Urothelium cell line (cell line): ENCODE measurements around the gene RHOH.

Experiments used
- DNase-seq: peaks from one replicate; pipeline ENCODE4 v3.0.0; 2011; ENCODE audit warnings: low spot score, mixed read lengths
- FAIRE-seq: peaks from 2 replicates; lab custom pipeline; 2011; peaks lifted over from hg19 to GRCh38; lab: Jason Lieb, UNC

The RHOH gene

GRCh38 chr4:40204507-40205258 is 7.9 kb downstream of the RHOH start:
- no peak for DNase-seq
- FAIRE-seq = no peak

DNA sequence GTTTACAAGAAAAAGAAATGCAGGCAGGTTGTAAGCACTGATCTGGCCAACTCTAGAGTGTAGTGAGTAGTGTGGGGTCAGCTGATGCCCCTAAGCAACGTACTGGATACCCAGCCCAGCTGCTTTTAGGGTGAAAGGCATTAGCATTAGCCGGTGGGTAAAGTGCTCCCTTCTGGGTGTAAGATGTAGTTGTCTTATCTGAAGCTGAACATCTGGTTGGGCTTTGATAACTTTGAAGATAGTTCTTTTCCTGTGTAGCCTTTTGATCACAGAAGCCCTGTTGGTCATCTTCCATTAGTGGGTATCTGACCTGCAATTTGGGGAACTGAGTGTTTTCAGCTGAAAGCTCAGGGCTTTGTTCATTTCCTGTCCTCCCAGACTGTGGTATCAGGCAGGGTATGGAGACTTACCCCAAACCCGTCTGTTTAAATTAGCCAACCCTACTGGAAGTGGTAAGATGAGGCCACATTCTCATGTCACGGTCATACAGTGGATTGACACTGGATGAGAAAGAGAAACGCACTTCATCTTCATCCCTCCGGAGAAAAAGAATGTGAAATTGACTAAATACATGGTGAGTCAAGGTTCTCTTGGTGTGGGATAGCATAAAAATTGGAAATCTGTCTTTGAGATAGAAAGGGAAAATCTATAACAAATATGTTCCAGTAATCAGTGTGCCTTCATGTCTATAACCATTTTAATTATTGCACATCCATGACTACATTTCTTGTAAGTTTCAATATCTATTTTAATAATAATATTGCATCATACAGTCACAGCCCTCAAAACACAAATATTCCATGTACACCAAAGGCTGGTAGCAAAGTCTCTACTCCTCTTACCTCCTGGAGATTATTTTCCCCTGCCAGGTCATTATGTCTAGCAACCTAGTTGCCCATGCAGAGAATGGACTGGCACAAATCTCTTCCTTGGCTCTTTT is 8.7 kb downstream of the RHOH start:
- FAIRE-seq = no peak
- no peak for DNase-seq

DNA sequence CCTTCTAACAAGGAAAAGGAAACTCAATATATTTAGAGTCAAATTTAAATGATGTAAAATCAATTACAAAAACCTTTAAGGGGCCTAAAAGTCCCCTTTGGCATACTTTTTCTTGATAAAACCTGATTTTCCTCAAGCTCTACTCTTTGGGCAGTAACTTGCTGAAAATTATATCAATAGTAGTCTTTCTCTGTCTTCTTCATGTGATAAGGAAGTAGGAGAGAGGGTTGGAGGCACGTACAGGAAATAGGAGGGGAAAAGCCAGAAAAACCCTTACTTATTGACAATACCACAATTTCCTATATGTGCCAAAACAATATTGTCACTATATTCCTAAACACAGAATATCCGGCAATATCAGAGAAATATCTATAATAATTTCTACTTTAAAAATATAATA is 9.6 kb downstream of the RHOH start:
- DNase-seq (no peak), FAIRE-seq (no peak)

GRCh38 chr4:40209401-40209800 is 12.6 kb downstream of the RHOH start:
- no peak for DNase-seq
- no peak for FAIRE-seq

DNA sequence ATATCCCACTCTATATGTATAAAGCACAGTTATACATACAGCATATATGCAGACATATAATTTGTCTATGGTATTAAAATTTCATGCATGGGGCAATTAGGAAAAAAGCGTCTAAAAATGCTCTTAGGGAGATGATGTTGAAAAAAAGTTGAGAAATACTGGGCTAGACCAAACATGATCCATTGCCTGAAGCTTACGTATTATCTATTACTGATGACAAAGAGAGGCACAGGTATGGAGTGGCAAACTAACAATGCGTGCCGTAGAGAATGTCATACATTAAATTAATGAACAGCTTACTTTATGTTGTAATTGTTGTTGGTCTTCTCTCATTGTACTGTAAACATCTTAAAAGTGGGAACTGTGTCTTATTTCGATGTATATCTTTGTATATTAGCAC is 13.9 kb downstream of the RHOH start:
- FAIRE-seq (no peak), DNase-seq (no peak)

GRCh38 chr4:40211224-40212185 is 14.7 kb downstream of the RHOH start:
- DNase-seq = no peak
- no peak for FAIRE-seq

- DNase-seq = no peak
- FAIRE-seq = peak; percentile 27
These were observed 16.1 kb downstream of the RHOH start for GRCh38 chr4:40212674-40213527.

GRCh38 chr4:40214038-40214437 is 17.2 kb downstream of the RHOH start:
- FAIRE-seq (no peak), DNase-seq (no peak)

DNA sequence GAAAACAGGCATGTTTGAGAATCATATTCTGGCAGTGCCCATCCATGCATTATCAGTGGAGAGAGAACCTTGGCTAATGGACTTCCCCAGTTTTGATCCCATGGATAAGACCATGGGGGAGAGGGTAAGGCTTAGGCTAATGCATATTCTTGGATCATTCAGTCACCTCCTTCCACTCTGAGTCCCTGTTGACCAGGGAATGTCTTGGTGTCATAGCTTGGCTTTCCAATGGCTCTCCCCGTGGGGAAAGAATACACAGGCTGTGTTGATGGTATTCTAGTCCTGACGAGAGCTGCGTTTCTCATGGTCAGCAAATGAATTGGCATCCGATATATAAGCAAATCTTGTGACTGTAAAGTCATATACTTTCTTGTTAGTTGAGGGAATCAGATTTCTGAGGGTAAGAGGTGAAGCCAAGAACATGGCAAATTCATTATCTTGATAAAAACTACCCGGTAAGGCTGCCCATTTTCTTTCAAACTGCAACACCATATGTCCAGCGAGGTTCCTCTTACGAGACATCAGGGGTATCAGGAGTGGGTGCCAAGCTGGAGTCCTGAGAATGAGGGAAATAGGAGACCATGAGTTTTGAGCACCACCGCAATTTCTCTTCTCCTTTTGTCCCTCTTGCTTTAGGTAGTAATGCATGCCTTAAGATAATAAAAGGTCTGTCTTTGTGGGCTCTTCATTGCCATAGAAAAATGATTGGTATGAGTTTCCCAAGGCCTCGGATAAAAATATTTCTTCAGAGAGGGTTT is 18.0 kb downstream of the RHOH start:
- FAIRE-seq = no peak

DNA sequence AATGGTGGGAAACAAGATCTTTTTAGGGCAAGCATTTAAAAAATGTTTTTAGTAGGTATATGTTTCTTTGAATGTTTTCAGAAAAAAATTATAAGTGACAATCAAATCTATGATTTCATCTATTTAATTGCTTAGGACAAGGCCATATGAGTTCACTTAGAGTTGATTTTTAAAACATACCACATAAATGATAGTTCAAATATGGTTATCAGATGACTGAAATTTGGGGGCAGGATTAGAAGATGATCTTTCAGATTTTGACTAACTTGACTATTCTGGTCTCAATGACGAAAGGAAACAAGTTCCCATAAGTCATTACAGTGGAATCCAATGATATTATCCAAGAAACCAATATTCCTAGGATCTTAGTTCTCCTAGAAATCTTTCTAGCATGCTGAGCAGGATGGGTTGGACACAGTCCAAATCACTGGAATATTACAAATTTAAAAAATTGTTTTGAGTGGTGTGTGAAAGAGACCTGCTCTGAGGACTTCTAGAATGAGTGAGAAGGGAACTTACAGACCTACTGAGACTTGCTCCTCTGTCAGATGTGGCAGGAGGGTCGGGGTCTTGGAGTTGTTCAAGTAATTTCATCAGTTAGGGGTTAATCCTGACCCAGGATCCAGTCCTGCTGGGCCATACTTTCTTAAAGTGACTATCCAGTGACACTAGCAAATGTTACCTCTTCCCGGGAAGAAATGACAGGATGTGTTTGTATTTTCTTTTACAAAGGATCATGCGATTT is 20.0 kb downstream of the RHOH start:
- FAIRE-seq (no peak), DNase-seq (no peak)

More for the DNA sequence above, 18.0 kb downstream of the RHOH start:
- no peak for DNase-seq

- no peak for DNase-seq
- FAIRE-seq = no peak
These were observed 24.9 kb downstream of the RHOH start for GRCh38 chr4:40221744-40222143.

- FAIRE-seq = no peak
- DNase-seq = no peak
These were observed 26.5 kb downstream of the RHOH start for GRCh38 chr4:40223343-40223742.

GRCh38 chr4:40224432-40224831 is 27.6 kb downstream of the RHOH start:
- no peak for DNase-seq
- no peak for FAIRE-seq

GRCh38 chr4:40225497-40225896 is 28.7 kb downstream of the RHOH start:
- DNase-seq (no peak), FAIRE-seq (no peak)

DNA sequence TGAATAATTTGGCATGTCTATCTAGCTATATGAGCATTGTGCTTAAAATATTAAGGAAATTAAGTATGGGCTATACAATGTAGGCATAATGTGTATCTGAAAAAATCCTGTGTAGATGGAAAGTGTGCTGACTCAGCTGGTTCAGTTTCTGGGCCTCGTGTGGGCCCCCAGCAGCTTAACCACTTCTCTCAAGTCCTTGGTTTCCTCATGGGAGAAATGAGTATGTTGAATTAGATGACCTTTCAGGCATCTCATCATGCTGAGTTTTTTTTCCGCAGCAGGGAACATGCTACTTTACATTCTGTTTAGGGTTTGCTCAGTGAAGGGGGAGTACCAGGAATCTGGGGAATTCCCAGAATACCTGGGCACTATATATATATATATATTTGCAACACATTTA is 30.5 kb downstream of the RHOH start:
- no peak for DNase-seq
- FAIRE-seq = no peak

DNA sequence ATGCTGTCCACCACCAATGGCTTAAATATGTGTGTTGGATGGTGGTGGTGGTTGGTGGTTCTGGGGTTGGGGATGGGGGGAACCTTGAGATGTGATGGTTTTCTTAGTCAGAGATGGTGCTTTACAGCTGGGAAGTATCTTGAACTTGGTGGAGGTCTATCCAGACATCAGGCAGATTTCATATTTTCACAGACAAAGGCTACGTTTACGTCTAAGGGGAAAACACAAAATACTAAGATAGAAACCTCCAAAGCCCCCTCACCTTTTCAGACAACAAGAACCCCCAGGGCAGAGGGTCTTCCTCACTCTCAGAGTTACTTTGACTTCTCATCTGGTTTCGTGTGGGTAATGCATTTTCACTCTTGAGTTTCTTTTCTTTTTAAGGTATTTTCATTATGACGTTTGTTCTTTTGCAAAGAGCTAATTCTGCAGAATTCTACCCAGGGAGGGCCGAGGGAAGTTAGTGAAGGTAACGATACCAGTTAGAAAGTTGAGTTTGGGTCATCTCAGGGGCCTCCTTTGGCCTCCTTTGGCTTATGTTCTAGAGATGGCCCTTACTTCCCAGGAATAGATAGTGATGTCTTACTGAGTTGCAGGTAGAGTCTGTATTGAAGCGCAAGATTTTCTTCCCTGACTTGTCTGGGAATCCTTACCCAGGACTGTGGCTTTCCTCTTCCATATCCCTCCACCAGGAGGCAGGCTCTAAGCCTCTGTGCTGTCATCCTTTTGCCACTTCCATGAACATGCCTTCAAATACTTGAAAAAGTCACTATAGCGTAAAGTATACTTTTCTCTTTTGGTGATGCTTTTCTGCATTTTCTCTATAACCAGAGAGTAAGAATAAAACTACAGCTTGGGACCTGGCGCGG is 31.9 kb downstream of the RHOH start:
- DNase-seq = no peak

DNA sequence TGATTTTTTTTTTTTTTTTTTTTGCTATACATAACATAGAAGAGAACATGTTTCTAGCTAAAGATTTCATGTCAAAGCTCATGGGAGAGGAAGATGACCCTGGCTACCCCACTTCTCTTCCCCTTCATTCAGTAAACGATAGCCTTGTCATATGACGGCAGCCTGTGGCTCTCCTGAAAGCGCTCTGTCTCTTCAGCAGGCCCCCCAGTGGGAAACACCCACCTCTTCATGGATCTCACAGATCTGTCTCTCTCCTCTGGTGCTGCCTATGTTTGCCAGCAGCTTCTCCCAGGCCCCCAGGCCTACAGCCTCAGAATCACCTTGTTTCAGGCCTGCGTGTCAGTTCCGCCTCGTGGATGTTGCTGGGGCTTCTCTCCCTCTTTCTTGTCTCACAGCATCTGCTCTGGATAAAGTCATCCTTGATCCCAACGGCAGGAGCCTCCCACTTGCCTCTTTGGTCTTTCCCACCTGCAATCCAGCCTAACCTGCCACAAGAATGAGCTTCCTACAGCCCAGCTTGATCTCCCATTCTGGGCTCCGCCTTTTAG is 34.6 kb downstream of the RHOH start:
- FAIRE-seq = no peak
- DNase-seq = no peak

More for the DNA sequence above, 31.9 kb downstream of the RHOH start:
- no peak for FAIRE-seq
